Naive B cell (primary cell): ENCODE data around the gene CLNS1A. TPM values are rescaled to one million over a fixed set of nuclear protein-coding genes. Genes with fewer than 3 reads are reported as not detected.
"Not testable (repeated sequence)": the region's sequence is repeated elsewhere in the genome, so short reads cannot be mapped to it uniquely, and the experiment has no call there.

Experiments
- ATAC-seq, 2 donors: fragments of 150-1000 bp; cut with Tn5 transposase; 2 replicates each; pipeline ENCODE4 v1.10.0; 2021; ENCODE audit warnings: low read depth in 2 of 2, mild to moderate bottlenecking in 2 of 2, moderate library complexity in 2 of 2
- DNase-seq: peaks from one replicate; pipeline ENCODE4 v3.0.0; 2022
- H3K27ac Mint-ChIP-seq, 6 donors: one replicate each; pipeline ENCODE4 v1.8.0; 2020 to 2022; ENCODE audit warnings: mild to moderate bottlenecking in 6 of 6, mixed read lengths in 6 of 6, moderate library complexity in 5 of 6, inconsistent platforms in 2 of 6
- H3K27me3 Mint-ChIP-seq, 3 donors: one replicate each; pipeline ENCODE4 v1.8.0; 2021 to 2022; ENCODE audit warnings: mixed read lengths in 3 of 3, mild to moderate bottlenecking in 1 of 3
- H3K36me3 Mint-ChIP-seq, 2 donors: one replicate each; pipeline ENCODE4 v1.8.0; 2020 to 2022; ENCODE audit warnings: mixed read lengths in 2 of 2, inconsistent platforms in 1 of 2, mild to moderate bottlenecking in 1 of 2
- H3K4me1 Mint-ChIP-seq, 3 donors: one replicate each; pipeline ENCODE4 v1.8.0; 2020 to 2022; ENCODE audit warnings: mixed read lengths in 3 of 3, inconsistent platforms in 1 of 3, mild to moderate bottlenecking in 1 of 3, moderate library complexity in 1 of 3
- H3K4me3 Mint-ChIP-seq, 8 donors: one replicate each; pipeline ENCODE4 v1.8.0; 2020 to 2022; ENCODE audit warnings: mild to moderate bottlenecking in 8 of 8, mixed read lengths in 8 of 8, moderate library complexity in 8 of 8, inconsistent platforms in 2 of 8
- H3K9me3 Mint-ChIP-seq, 7 donors: one replicate each; pipeline ENCODE4 v1.8.0; 2020 to 2022; ENCODE audit warnings: mixed read lengths in 7 of 7, mild to moderate bottlenecking in 5 of 7, inconsistent platforms in 2 of 7, moderate library complexity in 1 of 7
- polyA plus RNA-seq, 6 donors: library from polyadenylated mRNA; unstranded; fragments of 300-500 nt; fragmentation: Illumina TruSeq; gene quantifications; one replicate each; pipeline ENCODE4 v1.2.3, GENCODE V29; 2021; ENCODE audit warnings: low read depth in 6 of 6

CLNS1A gene
- polyA plus RNA-seq, 6 donors from 2014 or later: 95.3 to 196 (median 155) TPM

DNA sequence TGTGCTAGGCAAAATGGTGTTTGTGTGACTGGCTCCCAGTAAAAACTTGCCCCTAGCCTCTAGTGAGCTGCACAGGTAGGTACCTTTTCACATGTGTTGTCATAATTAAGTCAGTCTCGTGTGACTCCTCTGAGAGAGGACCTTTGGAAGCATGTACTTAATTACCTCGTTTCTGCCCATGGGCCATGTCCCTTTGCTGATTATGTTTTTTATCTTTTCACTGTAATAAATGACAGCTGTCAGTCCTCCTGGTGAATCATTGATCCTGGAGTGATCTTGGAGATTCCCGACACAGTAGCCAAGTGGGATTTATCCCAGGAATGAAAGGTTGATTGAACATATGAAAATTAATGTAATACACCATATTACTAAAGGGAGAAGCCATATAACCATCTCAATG is 12.5 kb upstream of the CLNS1A start:
- Mint-ChIP-seq H3K4me1 (no peaks in the 10 kb centered on the region), H3K27ac (no peak overlapping the region), H3K27me3 (peaks cover 6 to 12% (median 8%) of the 10 kb centered on the region in 3 donors), H3K36me3 (no peaks in the 10 kb centered on the region), H3K9me3 (no peaks in the 10 kb centered on the region), H3K4me3 (no peak overlapping the region)
- no peak for ATAC-seq
- DNase-seq: no peak

GRCh38 chr11:77647654-77648305 is 10.2 kb upstream of the CLNS1A start:
- Mint-ChIP-seq H3K9me3 (no peaks in the 10 kb centered on the region), H3K4me1 (no peaks in the 10 kb centered on the region), H3K4me3 (no peak overlapping the region), H3K27ac (no peak overlapping the region), H3K27me3 (peaks cover 10 to 19% (median 13%) of the 10 kb centered on the region in 3 donors), H3K36me3 (no peaks in the 10 kb centered on the region)
- DNase-seq (no peak), ATAC-seq (no peak)

GRCh38 chr11:77644887-77645286 is 7.3 kb upstream of the CLNS1A start:
- peaks cover 10 to 24% (median 16%) of the 10 kb centered on the region in 3 donors for H3K27me3 Mint-ChIP-seq
- ATAC-seq (no peak), DNase-seq (no peak)
- H3K27ac Mint-ChIP-seq: no peak overlapping the region
- H3K4me3 Mint-ChIP-seq: no peak overlapping the region
- H3K36me3 Mint-ChIP-seq: no peaks in the 10 kb centered on the region
- peaks cover 0 to 5% (median 0%) of the 10 kb centered on the region in 7 donors for H3K9me3 Mint-ChIP-seq
- no peaks in the 10 kb centered on the region for H3K4me1 Mint-ChIP-seq

- H3K27ac Mint-ChIP-seq: no peak overlapping the region
- peaks cover 10 to 25% (median 12%) of the 10 kb centered on the region in 3 donors for H3K27me3 Mint-ChIP-seq
Measured at GRCh38 chr11:77642228-77642627, 4.6 kb upstream of the CLNS1A start.

GRCh38 chr11:77636731-77637344 is 756 bp downstream of the CLNS1A start:
- DNase-seq (no peak), ATAC-seq (no peak)
- Mint-ChIP-seq H3K4me1 (peaks cover 18 to 44% (median 32%) of the 10 kb centered on the region in 3 donors), H3K27ac (peak overlapping the region; percentile 29 to 97 (median 83)), H3K9me3 (peaks cover 0 to 6% (median 0%) of the 10 kb centered on the region in 7 donors), H3K36me3 (no peaks in the 10 kb centered on the region), H3K4me3 (peak overlapping the region; percentile 94 to 99 (median 98)), H3K27me3 (peaks cover 0 to 6% (median 0%) of the 10 kb centered on the region in 3 donors)

More at GRCh38 chr11:77642228-77642627, 4.6 kb upstream of the CLNS1A start:
- no peaks in the 10 kb centered on the region for H3K36me3 Mint-ChIP-seq
- peak overlapping the region in 1 of 8 donors; percentile 49 for H3K4me3 Mint-ChIP-seq
- no peak for ATAC-seq
- peaks cover 0 to 5% (median 0%) of the 10 kb centered on the region in 7 donors for H3K9me3 Mint-ChIP-seq
- DNase-seq: no peak
- H3K4me1 Mint-ChIP-seq: peaks cover 0 to 9% (median 7%) of the 10 kb centered on the region in 3 donors

DNA sequence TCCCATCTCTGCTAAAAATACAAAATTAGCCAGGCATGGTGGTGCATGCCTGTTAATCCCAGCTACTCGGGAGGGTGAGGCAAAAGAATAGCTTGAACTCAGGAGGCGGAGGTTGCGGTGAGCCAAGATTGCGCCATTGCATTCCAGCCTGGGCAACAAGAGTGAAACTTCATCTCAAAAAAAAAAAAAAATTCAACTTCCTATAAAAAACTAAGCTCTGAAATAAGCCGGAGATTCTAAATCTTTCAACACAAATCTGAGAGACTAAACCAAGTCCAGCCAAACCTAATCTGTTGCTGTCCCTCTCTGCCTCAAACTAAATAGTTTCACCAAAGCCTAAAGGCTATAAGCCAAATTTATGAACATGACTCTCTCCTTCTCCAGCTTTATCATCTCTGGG is 3.7 kb downstream of the CLNS1A start:
- H3K36me3 Mint-ChIP-seq, H3K27me3 Mint-ChIP-seq, H3K9me3 Mint-ChIP-seq, ATAC-seq, DNase-seq: not testable (repeated sequence)
- Mint-ChIP-seq H3K4me3 (peak overlapping the region in 2 of 8 donors; percentile 15 to 74), H3K27ac (peak overlapping the region in 1 of 6 donors; percentile 42), H3K4me1 (peaks cover 27 to 56% (median 43%) of the 10 kb centered on the region in 3 donors)

DNA sequence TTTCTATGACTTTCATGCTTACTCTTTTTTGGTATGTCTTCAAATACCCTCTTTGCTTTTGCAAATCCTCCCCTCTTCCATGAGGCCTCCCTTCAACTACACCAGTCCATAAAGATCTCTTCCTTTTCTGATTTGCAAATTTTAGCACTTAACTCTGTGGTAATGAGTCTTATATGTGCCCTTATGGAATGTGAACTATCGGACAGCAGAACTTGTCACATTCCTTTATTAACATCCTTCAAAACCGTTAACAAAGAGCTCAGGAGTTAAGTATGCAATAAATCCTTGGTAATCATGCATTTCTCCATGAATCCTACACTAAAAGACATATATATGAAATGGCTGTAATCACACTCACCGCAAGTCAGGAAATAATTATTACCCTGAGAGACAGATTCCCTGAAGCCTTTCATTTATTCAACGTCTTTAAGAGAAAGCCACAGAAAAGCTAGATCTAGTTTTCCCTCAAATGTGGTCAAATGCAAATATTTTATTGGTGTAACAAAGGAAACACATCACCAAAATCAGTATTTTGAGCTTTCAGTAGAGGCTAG is 7.4 kb downstream of the CLNS1A start:
- Mint-ChIP-seq H3K27ac (peak overlapping the region in 2 of 6 donors; percentile 0 to 39), H3K27me3 (no peaks in the 10 kb centered on the region), H3K4me1 (peaks cover 12 to 29% (median 16%) of the 10 kb centered on the region in 3 donors), H3K4me3 (no peak overlapping the region), H3K36me3 (peaks cover 0 to 5% of the 10 kb centered on the region in 2 donors), H3K9me3 (no peaks in the 10 kb centered on the region)
- ATAC-seq (no peak), DNase-seq (no peak)

- no peak overlapping the region for H3K4me3 Mint-ChIP-seq
- no peak for ATAC-seq
- H3K9me3 Mint-ChIP-seq: no peaks in the 10 kb centered on the region
- no peaks in the 10 kb centered on the region for H3K4me1 Mint-ChIP-seq
- no peaks in the 10 kb centered on the region for H3K27me3 Mint-ChIP-seq
- peak overlapping the region in 1 of 6 donors; percentile 49 for H3K27ac Mint-ChIP-seq
- DNase-seq: peak; percentile 31
- H3K36me3 Mint-ChIP-seq: peaks cover 13 to 17% of the 10 kb centered on the region in 2 donors
Measured at GRCh38 chr11:77619576-77620198, 17.9 kb downstream of the CLNS1A start.

GRCh38 chr11:77617892-77618291 is 19.7 kb downstream of the CLNS1A start:
- Mint-ChIP-seq H3K4me1 (no peaks in the 10 kb centered on the region), H3K4me3 (no peak overlapping the region), H3K36me3 (peaks cover 13 to 17% of the 10 kb centered on the region in 2 donors), H3K27ac (no peak overlapping the region), H3K9me3 (no peaks in the 10 kb centered on the region), H3K27me3 (no peaks in the 10 kb centered on the region)
- ATAC-seq: no peak
- no peak for DNase-seq

DNA sequence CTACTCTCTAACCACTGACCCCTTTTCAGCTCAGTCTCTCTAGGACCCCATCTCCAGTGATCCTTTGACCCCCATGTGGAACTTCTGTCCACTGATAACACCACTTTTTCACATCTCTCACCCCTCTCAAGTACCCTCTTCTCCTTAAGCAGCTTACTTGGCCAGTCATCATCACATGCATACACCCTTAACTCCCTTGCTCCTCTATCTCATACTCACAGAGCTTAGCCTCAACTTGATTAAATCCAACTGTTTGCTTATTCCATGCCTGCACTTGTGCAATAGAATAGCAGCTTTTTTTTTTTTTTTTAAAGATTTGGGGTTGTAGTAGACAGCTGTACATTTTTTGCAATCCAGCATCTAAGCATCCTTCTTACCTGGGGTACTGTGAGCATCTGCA is 25.7 kb downstream of the CLNS1A start:
- Mint-ChIP-seq H3K36me3 (peaks cover 12 to 13% of the 10 kb centered on the region in 2 donors), H3K4me3 (no peak overlapping the region)

GRCh38 chr11:77609234-77609633 is 28.4 kb downstream of the CLNS1A start:
- Mint-ChIP-seq H3K9me3 (no peaks in the 10 kb centered on the region), H3K4me1 (no peaks in the 10 kb centered on the region), H3K4me3 (no peak overlapping the region), H3K27me3 (no peaks in the 10 kb centered on the region), H3K36me3 (peaks cover 6 to 7% of the 10 kb centered on the region in 2 donors), H3K27ac (no peak overlapping the region)
- ATAC-seq: no peak
- DNase-seq: no peak

More for the DNA sequence above, 25.7 kb downstream of the CLNS1A start:
- Mint-ChIP-seq H3K4me1 (no peaks in the 10 kb centered on the region), H3K9me3 (no peaks in the 10 kb centered on the region), H3K27ac (peak overlapping the region in 3 of 6 donors; percentile 22 to 78 (median 52)), H3K27me3 (no peaks in the 10 kb centered on the region)
- DNase-seq: no peak
- ATAC-seq: no peak

DNA sequence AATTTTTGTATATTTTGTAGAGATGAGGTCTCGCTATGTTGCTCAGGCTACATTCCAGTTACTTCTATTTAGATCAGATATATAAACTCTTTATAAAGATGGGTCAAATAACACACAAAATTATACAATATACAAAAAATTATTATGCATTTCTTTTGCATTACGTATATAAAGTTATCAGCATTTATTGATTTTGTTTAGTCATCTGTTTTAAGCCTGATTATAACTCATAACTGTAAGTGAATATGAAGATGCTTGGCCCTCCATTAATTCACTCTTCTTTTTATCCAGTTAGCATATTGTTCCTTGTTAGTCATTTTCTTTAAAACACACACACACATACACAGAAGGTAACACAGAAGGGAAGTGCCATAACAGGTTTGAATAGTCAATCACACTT is 33.3 kb downstream of the CLNS1A start:
- Mint-ChIP-seq H3K4me3 (no peak overlapping the region), H3K27ac (peak overlapping the region in 2 of 6 donors; percentile 9 to 57), H3K27me3 (no peaks in the 10 kb centered on the region), H3K36me3 (peaks cover 0 to 4% of the 10 kb centered on the region in 2 donors), H3K9me3 (no peaks in the 10 kb centered on the region), H3K4me1 (no peaks in the 10 kb centered on the region)
- DNase-seq (no peak), ATAC-seq (no peak)

DNA sequence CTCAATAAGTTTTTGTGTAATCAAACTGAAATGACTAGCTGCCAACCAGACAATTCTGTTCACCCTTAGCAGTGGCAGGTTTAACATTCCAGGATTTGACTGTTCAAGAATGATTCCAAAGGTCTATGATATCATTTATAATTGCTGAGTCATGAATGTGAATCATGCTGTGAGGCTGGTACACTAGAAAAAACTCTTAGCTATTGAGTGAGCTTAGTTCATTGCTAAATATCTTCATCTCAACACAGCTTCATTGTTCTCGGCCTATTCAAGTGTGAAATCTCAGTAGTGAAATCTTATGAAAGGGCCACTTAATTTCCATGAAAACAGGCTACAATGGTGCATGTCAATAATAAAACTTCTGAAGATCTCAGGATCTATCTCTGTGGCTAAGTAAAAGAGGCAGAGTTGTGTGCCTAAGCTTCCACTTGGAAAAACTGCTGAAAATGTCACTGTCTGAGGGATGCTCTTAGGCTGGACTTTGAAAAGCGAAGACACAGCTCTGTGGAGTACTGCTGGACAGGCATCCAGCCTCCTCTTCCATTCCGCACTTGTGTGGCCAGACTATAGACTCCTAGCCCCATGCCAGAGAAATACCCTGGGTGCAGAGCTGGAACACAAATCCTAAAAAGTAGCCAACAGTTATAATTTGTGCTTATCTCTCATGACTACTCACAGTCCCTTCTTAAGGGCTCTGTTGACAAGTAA is 35.1 kb downstream of the CLNS1A start:
- H3K27me3 Mint-ChIP-seq: no peaks in the 10 kb centered on the region
- peaks cover 0 to 4% of the 10 kb centered on the region in 2 donors for H3K36me3 Mint-ChIP-seq
- H3K9me3 Mint-ChIP-seq: no peaks in the 10 kb centered on the region
- ATAC-seq (no peak), DNase-seq (no peak)
- peak overlapping the region in 3 of 6 donors; percentile 8 to 69 (median 54) for H3K27ac Mint-ChIP-seq
- no peak overlapping the region for H3K4me3 Mint-ChIP-seq
- H3K4me1 Mint-ChIP-seq: no peaks in the 10 kb centered on the region
